Ishikawa (cell line): ENCODE measurements around the gene LMOD2.

Experiments
- CEBPB ChIP-seq: IDR thresholded peaks from 2 replicates; pipeline ENCODE4 v1.6.1; 2012
- EGR1 ChIP-seq: IDR thresholded peaks from 2 replicates; pipeline ENCODE4 v1.6.1; 2012
- EP300 ChIP-seq: IDR thresholded peaks from 2 replicates; pipeline ENCODE4 v1.6.1; 2012; ENCODE audit warnings: borderline replicate concordance
- RAD21 ChIP-seq: IDR thresholded peaks from 2 replicates; pipeline ENCODE4 v1.6.1; 2012; ENCODE audit warnings: low read depth
- TAF1 ChIP-seq: IDR thresholded peaks from 2 replicates; pipeline ENCODE4 v1.6.1; 2012; ENCODE audit warnings: low read depth, mild to moderate bottlenecking
- TEAD4 ChIP-seq: IDR thresholded peaks from 2 replicates; pipeline ENCODE4 v1.6.1; 2012
- YY1 ChIP-seq: IDR thresholded peaks from 2 replicates; pipeline ENCODE4 v1.6.1; 2012; ENCODE audit warnings: low read depth
- TF ChIP-seq, protein P1 (sequence below): IDR thresholded peaks from 2 replicates; pipeline ENCODE4 v1.6.1; 2012; ENCODE audit warnings: low read depth, mild to moderate bottlenecking
- TF ChIP-seq, protein P2 (sequence below): IDR thresholded peaks from 2 replicates; pipeline ENCODE4 v1.6.1; 2012
- TF ChIP-seq, protein P3 (sequence below): IDR thresholded peaks from 2 replicates; pipeline ENCODE4 v1.6.1; 2012

DNA sequence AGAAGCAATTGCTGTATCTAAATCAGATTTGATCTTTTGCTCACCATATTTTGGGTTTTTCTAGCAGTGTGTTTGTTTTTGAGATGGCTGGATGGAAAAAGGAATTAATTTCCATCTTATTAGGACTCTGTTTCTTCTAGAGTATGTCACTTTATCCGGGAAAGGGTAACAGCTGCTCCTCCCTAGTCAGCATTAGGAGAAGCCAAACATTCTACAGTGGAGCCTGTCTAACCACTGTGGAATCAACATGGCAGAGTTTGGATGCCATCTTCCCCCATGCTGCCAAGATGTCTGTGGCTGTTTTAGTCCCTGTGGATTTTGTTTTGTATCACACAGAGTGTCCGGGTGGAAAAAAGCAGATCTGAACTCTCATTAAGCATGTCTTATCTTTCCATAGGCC, 16.0 kb upstream of the LMOD2 start:
- TF ChIP-seq EP300 (no peak), CEBPB (no peak), TEAD4 (no peak), TAF1 (no peak), RAD21 (no peak), EGR1 (no peak), YY1 (no peak)
- TF ChIP-seq, protein P1, sequence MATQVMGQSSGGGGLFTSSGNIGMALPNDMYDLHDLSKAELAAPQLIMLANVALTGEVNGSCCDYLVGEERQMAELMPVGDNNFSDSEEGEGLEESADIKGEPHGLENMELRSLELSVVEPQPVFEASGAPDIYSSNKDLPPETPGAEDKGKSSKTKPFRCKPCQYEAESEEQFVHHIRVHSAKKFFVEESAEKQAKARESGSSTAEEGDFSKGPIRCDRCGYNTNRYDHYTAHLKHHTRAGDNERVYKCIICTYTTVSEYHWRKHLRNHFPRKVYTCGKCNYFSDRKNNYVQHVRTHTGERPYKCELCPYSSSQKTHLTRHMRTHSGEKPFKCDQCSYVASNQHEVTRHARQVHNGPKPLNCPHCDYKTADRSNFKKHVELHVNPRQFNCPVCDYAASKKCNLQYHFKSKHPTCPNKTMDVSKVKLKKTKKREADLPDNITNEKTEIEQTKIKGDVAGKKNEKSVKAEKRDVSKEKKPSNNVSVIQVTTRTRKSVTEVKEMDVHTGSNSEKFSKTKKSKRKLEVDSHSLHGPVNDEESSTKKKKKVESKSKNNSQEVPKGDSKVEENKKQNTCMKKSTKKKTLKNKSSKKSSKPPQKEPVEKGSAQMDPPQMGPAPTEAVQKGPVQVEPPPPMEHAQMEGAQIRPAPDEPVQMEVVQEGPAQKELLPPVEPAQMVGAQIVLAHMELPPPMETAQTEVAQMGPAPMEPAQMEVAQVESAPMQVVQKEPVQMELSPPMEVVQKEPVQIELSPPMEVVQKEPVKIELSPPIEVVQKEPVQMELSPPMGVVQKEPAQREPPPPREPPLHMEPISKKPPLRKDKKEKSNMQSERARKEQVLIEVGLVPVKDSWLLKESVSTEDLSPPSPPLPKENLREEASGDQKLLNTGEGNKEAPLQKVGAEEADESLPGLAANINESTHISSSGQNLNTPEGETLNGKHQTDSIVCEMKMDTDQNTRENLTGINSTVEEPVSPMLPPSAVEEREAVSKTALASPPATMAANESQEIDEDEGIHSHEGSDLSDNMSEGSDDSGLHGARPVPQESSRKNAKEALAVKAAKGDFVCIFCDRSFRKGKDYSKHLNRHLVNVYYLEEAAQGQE: no peak
- TF ChIP-seq, protein P2, sequence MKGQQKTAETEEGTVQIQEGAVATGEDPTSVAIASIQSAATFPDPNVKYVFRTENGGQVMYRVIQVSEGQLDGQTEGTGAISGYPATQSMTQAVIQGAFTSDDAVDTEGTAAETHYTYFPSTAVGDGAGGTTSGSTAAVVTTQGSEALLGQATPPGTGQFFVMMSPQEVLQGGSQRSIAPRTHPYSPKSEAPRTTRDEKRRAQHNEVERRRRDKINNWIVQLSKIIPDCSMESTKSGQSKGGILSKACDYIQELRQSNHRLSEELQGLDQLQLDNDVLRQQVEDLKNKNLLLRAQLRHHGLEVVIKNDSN: no peak
- TF ChIP-seq, protein P3, sequence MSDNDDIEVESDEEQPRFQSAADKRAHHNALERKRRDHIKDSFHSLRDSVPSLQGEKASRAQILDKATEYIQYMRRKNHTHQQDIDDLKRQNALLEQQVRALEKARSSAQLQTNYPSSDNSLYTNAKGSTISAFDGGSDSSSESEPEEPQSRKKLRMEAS: no peak
